ENCODE measurements around the gene MAST4.

DNA sequence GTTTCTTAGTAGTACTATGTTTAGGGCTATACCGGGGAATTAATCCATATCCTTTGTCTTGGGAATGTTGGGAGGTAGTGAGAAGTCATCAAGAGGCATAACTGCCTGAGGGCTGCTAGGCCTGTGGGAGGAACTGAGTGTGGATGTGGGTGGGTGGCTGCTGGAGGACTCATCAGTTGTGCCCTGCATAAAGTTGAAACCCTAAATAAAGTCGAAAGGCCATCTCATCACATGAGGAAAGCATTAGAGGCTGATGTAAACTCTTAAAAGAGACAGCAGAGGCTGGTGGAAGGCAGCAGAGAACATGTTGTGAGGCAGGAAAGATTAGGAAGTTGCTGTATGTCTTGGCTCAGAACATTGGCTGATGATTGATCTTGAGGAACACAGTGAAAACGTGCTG, 143.8 kb downstream of the MAST4 start:
- TF ChIP-seq CTCF (IDR thresholded peaks at IDR 0.05; ENCODE audit: insufficient read depth, low read depth, low read length) (no peak), EZH2 (IDR thresholded peaks at IDR 0.05; ENCODE audit: insufficient read depth, low read length) (no peak)
